NCI-H146 (cell line): Measurements from ENCODE around the gene VENTX.

Source experiments
- DNase-seq: peaks from one replicate; lab custom pipeline; 2025; lab: John Stamatoyannopoulos, UW

VENTX gene

GRCh38 chr10:133201948-133202725, 35.5 kb upstream of the VENTX start:
- no peak for DNase-seq

- no peak for DNase-seq
Measured at GRCh38 chr10:133202778-133203651, 34.6 kb upstream of the VENTX start.

GRCh38 chr10:133203652-133204195, 33.9 kb upstream of the VENTX start:
- DNase-seq = no peak

GRCh38 chr10:133204226-133205015, 33.2 kb upstream of the VENTX start:
- DNase-seq = no peak

GRCh38 chr10:133205146-133205545, 32.5 kb upstream of the VENTX start:
- DNase-seq = no peak

GRCh38 chr10:133206356-133207040, 31.2 kb upstream of the VENTX start:
- no peak for DNase-seq

GRCh38 chr10:133207041-133207600, 30.5 kb upstream of the VENTX start:
- no peak for DNase-seq

GRCh38 chr10:133207627-133208026, 30.0 kb upstream of the VENTX start:
- DNase-seq = no peak

- DNase-seq = no peak
Measured at GRCh38 chr10:133208466-133208865, 29.2 kb upstream of the VENTX start.

GRCh38 chr10:133209117-133209516, 28.5 kb upstream of the VENTX start:
- no peak for DNase-seq

GRCh38 chr10:133209641-133210040, 28.0 kb upstream of the VENTX start:
- no peak for DNase-seq

GRCh38 chr10:133210398-133211140, 27.1 kb upstream of the VENTX start:
- no peak for DNase-seq

- DNase-seq = no peak
Measured at GRCh38 chr10:133211141-133211830, 26.4 kb upstream of the VENTX start.

- DNase-seq = no peak
Measured at GRCh38 chr10:133211959-133212852, 25.4 kb upstream of the VENTX start.

- DNase-seq = no peak
Measured at GRCh38 chr10:133212853-133213494, 24.7 kb upstream of the VENTX start.

GRCh38 chr10:133213641-133214467, 23.8 kb upstream of the VENTX start:
- no peak for DNase-seq
